ENCODE results near the gene FAM171A1.

- TF ChIP-seq, protein P1, sequence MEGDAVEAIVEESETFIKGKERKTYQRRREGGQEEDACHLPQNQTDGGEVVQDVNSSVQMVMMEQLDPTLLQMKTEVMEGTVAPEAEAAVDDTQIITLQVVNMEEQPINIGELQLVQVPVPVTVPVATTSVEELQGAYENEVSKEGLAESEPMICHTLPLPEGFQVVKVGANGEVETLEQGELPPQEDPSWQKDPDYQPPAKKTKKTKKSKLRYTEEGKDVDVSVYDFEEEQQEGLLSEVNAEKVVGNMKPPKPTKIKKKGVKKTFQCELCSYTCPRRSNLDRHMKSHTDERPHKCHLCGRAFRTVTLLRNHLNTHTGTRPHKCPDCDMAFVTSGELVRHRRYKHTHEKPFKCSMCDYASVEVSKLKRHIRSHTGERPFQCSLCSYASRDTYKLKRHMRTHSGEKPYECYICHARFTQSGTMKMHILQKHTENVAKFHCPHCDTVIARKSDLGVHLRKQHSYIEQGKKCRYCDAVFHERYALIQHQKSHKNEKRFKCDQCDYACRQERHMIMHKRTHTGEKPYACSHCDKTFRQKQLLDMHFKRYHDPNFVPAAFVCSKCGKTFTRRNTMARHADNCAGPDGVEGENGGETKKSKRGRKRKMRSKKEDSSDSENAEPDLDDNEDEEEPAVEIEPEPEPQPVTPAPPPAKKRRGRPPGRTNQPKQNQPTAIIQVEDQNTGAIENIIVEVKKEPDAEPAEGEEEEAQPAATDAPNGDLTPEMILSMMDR (IDR thresholded peaks at IDR 0.05) = no peak
- TF ChIP-seq TEAD4 (IDR thresholded peaks at IDR 0.05; ENCODE audit: borderline replicate concordance, insufficient read depth) (no peak), REST (IDR thresholded peaks at IDR 0.05; ENCODE audit: low read depth, low read length) (no peak), SMC3 (IDR thresholded peaks at IDR 0.05; ENCODE audit: low read depth, low read length) (no peak), EP300 (IDR thresholded peaks at IDR 0.05; ENCODE audit: borderline replicate concordance in 1 of 2, low read depth in 1 of 2, low read length in 1 of 2) (no peak), POLR2AphosphoS5 (IDR thresholded peaks at IDR 0.05; ENCODE audit: low read depth, low read length) (no peak), YY1 (IDR thresholded peaks at IDR 0.05; ENCODE audit: low read depth) (no peak), JUND (IDR thresholded peaks at IDR 0.05) (no peak)
- TF ChIP-seq, protein P2, sequence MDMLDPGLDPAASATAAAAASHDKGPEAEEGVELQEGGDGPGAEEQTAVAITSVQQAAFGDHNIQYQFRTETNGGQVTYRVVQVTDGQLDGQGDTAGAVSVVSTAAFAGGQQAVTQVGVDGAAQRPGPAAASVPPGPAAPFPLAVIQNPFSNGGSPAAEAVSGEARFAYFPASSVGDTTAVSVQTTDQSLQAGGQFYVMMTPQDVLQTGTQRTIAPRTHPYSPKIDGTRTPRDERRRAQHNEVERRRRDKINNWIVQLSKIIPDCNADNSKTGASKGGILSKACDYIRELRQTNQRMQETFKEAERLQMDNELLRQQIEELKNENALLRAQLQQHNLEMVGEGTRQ (IDR thresholded peaks at IDR 0.05; ENCODE audit: borderline replicate concordance, low read depth, low read length) = no peak
Measured at GRCh38 chr10:15225511-15225910, 145.6 kb downstream of the FAM171A1 start.
